Activated CD8-positive, alpha-beta T cell treated with anti-CD3 and anti-CD28 coated beads for 36 hours (primary cell): ENCODE results near the gene EMC7. TPM values are rescaled to one million over a fixed set of nuclear protein-coding genes. Genes with fewer than 3 reads are reported as not detected.

Experiments used
- ATAC-seq: fragments of 200-7000 bp; cut with Tn5 transposase; one replicate; pipeline ENCODE4 v1.10.0; 2021; ENCODE audit warnings: mild to moderate bottlenecking, moderate library complexity
- CTCF ChIA-PET: fragments of 350-600 bp; sonication (Branson Sonifier 250); formaldehyde crosslinking; loops from one replicate; lab custom pipeline; 2021; ENCODE audit warnings: antibody characterized with exemption; lab: Charles Lee
- POLR2A ChIA-PET: fragments of 350-600 bp; sonication (Branson Sonifier 250); formaldehyde crosslinking; loops from one replicate; lab custom pipeline; 2021; ENCODE audit warnings: antibody characterized with exemption; lab: Charles Lee
- DNase-seq: peaks from one replicate; pipeline ENCODE4 v3.0.0-alpha.2; 2020
- H3K27ac Mint-ChIP-seq: one replicate; pipeline ENCODE4 v1.8.0; 2021; ENCODE audit warnings: mild to moderate bottlenecking, mixed read lengths
- H3K27me3 Mint-ChIP-seq: one replicate; pipeline ENCODE4 v1.8.0; 2021; ENCODE audit warnings: mixed read lengths
- H3K36me3 Mint-ChIP-seq: one replicate; pipeline ENCODE4 v1.8.0; 2021; ENCODE audit warnings: low read depth, mixed read lengths
- H3K4me1 Mint-ChIP-seq: one replicate; pipeline ENCODE4 v1.8.0; 2021; ENCODE audit warnings: low read depth, mixed read lengths
- H3K4me3 Mint-ChIP-seq: one replicate; pipeline ENCODE4 v1.8.0; 2021; ENCODE audit warnings: mild to moderate bottlenecking, moderate library complexity, mixed read lengths
- H3K9me3 Mint-ChIP-seq: one replicate; pipeline ENCODE4 v1.8.0; 2021; ENCODE audit warnings: mixed read lengths
- CTCF ChIP-seq: fragments of 200-600 bp; IDR thresholded peaks from one replicate; pipeline ENCODE4 v1.8.0; 2022; ENCODE audit warnings: antibody characterized with exemption, mild to moderate bottlenecking
- intact Hi-C: fragments of 100-400 bp; cut with micrococcal nuclease; formaldehyde crosslinking; loops from one replicate; pipeline ENCODE4 v1.10.0; 2022
- total RNA-seq, 2 experiments: library from RNA; stranded (reverse); gene quantifications; one replicate each; pipeline ENCODE4 v1.2.3, GENCODE V29; 2021

EMC7 gene
- 10 to 100 TPM; 45.0 to 49.9 TPM for total RNA-seq

GRCh38 chr15:34101366-34102174, at the start of gene EMC7, which contains the start of gene PGBD4:
EMC7 (minus strand) TSS chr15:34101862; CDS start chr15:34101839, 23 bp downstream.
PGBD4 (plus strand) TSS chr15:34102083; CDS start chr15:34102532, 449 bp downstream.
- no peak for TF ChIP-seq CTCF
- intact Hi-C loops, result loop anchor here (5.0 kb wide), 1 partner anchor 121 kb away; no protein-coding TSS in a partner anchor
- ChIA-PET CTCF (interaction anchor here (0.7 to 2.0 kb wide), 5 partner anchors 39 to 1218 kb away, joined by 3 to 13 read pairs (median 3); partner anchors contain the start of gene KATNBL1), POLR2A (interaction anchor here (0.7 to 2.1 kb wide), 6 partner anchors 12 to 1568 kb away, joined by 3 to 9 read pairs (median 4); partner anchors contain the start of genes AVEN and KATNBL1)
- H3K27ac Mint-ChIP-seq, result peak within 1 kb of the TSS; percentile 99
- peaks cover 37% of the 10 kb centered on the region for H3K36me3 Mint-ChIP-seq
- ATAC-seq (peak; percentile 99), DNase-seq (peak; percentile 99)
- peak within 1 kb of the TSS; percentile 100 for H3K4me3 Mint-ChIP-seq
- no peaks in the 10 kb centered on the region for H3K27me3 Mint-ChIP-seq
- peaks cover 25% of the 10 kb centered on the region for H3K4me1 Mint-ChIP-seq
- H3K9me3 Mint-ChIP-seq, result peaks cover 17% of the 10 kb centered on the region

- no peak for ATAC-seq
- Mint-ChIP-seq H3K27ac (no peak overlapping the region), H3K9me3 (no peaks in the 10 kb centered on the region)
These were observed 45.9 kb upstream of the EMC7 start for GRCh38 chr15:34147371-34148140.

GRCh38 chr15:34133511-34133910, 31.8 kb upstream of the EMC7 start:
- no peaks in the 10 kb centered on the region for H3K9me3 Mint-ChIP-seq
- H3K4me3 Mint-ChIP-seq, result no peak overlapping the region
- no peak overlapping the region for H3K27ac Mint-ChIP-seq
- intact Hi-C loops, result no loop called here
- CTCF ChIA-PET, result no interaction called here
- no peaks in the 10 kb centered on the region for H3K27me3 Mint-ChIP-seq
- no peak for ATAC-seq
- DNase-seq, result no peak
- no peaks in the 10 kb centered on the region for H3K36me3 Mint-ChIP-seq
- H3K4me1 Mint-ChIP-seq, result no peaks in the 10 kb centered on the region
- TF ChIP-seq CTCF, result no peak
- POLR2A ChIA-PET, result no interaction called here

More at GRCh38 chr15:34147371-34148140, 45.9 kb upstream of the EMC7 start:
- Mint-ChIP-seq H3K27me3 (no peaks in the 10 kb centered on the region), H3K36me3 (peaks cover 20% of the 10 kb centered on the region), H3K4me1 (no peaks in the 10 kb centered on the region), H3K4me3 (no peak overlapping the region)
- no peak for DNase-seq
- ChIA-PET CTCF (interaction anchor here (1.5 kb wide), 1 partner anchor 62 kb away, joined by 3 read pairs; the partner anchor contains the start of gene KATNBL1), POLR2A (no interaction called here)
- TF ChIP-seq CTCF, result no peak
- intact Hi-C loops, result no loop called here

GRCh38 chr15:34132881-34133280, 31.2 kb upstream of the EMC7 start:
- no peaks in the 10 kb centered on the region for H3K36me3 Mint-ChIP-seq
- H3K9me3 Mint-ChIP-seq, result no peaks in the 10 kb centered on the region
- no peak for ATAC-seq
- no peak overlapping the region for H3K27ac Mint-ChIP-seq
- TF ChIP-seq CTCF, result no peak
- H3K27me3 Mint-ChIP-seq, result no peaks in the 10 kb centered on the region
- ChIA-PET POLR2A (interaction anchor here (1.1 kb wide), 1 partner anchor 10 kb away, joined by 3 read pairs; no protein-coding TSS in a partner anchor), CTCF (no interaction called here)
- no peaks in the 10 kb centered on the region for H3K4me1 Mint-ChIP-seq
- H3K4me3 Mint-ChIP-seq, result no peak overlapping the region
- intact Hi-C loops, result no loop called here
- no peak for DNase-seq
